DMS153 (cell line): ENCODE data around the gene CNMD.
"Not testable (repeated sequence)": the region's sequence is repeated elsewhere in the genome, so short reads cannot be mapped to it uniquely, and the experiment has no call there.

Experiments
- DNase-seq: peaks from one replicate; lab custom pipeline; 2025; lab: John Stamatoyannopoulos, UW

Gene CNMD

DNA sequence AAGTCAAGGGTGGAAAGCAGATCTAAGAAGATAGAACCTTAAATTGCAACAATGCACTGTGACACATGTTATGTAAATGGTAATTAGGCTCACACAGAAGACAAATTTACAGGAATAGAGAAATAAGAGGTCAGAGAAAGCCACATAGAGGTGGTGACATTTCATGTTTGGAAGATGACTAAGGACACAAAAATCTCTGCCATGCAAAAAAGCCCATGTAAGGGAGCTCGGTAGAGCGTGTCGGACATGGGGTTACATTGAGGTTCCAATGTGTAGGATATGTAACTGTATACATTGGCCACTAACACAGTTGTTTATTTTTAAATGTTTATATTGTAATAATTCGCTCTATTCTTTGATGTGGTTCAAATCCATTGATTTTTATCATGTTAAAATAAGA, 53.2 kb downstream of the CNMD start:
- no peak for DNase-seq

DNA sequence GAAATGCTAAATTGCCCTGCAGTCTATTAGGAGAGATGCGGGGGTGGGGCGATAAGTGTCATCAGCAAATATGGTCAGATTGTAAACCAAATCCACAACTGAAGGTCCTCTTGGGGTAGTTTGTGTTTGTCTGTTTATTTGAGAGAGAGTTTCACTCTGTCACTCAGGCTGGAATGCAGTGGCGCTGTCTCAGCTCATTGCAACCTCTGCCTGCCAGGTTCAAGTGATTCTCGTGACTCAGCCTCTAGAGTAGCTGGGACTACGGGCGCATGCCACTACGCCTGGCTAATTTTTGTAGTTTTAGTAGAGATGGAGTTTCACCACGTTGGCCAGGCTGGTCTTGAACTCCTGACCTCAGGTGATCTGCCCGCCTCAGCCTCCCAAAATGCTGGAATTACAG, 53.8 kb downstream of the CNMD start:
- DNase-seq = not testable (repeated sequence)

DNA sequence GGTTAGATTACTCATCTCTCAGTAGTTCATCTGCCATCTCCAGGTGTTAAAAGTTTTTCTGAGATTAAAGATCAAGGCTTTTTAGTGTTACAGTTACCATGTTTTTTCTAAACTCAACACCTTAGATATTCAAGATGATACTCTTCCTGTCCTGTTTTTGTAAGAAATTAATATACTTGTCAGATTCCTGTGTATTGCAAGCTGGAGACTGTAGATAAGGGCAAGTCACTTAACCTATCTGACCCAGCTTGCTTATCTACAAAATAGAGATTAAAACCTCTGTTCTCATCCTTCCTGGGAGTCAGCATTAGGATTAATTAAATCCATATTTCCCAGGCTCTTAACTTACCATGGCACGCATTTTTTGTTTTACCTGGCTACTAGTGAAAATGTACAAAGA, 61.8 kb downstream of the CNMD start:
- DNase-seq = no peak

DNA sequence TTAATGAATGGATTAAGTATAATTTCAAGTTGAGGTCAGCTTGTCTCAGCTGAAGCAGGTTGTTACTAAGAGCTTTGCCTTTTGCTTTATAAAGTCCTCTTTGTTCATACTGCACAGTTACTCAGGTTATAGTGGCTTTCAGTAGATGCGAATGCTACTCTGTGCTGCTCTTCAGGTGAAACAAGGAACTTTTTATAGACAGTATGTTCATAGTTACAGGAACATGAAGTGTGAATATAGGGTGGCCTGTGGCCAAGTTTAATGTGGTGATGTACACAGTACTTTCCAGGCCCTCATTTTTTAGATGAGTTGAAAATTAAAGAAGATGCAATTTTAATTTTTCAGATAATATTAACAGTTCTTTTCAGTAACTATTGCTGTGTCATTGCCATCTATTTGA, 66.2 kb downstream of the CNMD start:
- no peak for DNase-seq

DNA sequence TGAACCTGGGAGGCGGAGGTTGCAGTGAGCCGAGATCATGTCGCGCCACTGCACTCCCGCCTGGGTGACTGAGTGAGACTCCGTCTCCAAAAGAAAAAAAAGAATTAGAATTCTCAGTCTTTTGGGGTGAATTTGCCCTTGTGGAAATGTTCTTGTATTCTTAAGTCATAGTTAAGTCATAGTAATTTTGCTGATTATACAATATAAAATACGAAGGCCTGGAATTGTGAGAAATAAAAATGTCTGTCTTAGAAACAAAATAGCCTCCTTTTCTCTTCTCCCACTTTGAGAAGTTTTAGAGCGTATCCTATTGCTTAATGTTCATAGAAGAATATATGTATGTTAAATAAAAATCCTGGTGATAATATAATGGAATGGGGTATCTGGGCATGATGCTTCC, 68.9 kb downstream of the CNMD start:
- DNase-seq = no peak

DNA sequence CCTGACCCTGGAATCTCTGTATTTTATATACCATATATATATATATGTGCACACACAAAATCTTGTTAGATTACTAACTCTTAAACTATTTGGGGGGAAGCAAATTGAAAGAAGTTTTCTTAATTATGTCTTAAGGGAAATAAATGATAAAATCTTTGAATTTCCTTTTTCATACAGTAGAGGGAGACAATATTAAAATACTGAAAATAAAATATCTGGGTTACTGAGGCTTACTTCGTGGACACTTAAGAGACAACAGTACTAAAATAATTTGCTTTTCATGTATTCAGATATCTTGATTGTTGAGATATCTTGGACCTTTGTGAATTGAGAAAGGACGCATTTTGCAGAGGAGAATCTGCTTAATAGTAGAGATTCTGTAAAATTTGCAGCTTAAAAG, 69.9 kb downstream of the CNMD start:
- DNase-seq = no peak

DNA sequence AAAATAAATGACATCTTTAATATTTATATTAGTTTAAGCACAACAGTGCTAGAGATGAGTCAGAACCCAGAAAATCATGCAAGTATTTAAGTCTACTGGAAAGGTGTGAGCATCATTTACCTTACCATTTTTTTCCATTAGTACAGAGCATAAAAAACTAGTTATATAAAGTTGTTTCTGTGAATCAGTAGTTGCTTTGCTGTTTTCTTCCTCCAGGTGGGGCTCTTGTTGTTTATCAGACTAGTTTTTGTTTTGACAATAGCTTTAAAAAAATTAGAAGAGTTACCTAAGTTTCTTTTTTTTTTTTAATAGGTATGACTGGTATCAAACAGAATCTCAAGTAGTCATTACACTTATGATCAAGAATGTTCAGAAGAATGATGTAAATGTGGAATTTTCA, 74.3 kb downstream of the CNMD start:
- peak; percentile 4 for DNase-seq

DNA sequence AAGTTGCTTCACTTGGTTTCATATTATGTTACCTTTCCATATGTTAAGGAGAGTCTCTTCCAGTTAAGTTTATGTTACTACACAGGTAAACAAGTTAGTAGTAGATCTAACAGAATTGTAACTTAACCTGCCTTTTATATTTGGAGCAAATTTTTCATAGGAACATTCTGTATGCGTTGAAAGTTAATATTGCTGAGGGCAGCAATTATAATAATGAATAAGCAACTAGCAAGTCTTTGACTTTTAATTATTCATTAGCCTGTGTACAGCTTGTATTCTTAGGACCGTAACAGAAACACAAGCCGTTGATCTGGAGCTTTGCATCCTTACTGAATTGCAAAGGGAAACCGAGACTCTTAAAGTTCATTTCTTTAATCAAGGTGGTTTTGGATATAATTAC, 75.3 kb downstream of the CNMD start:
- DNase-seq = no peak

DNA sequence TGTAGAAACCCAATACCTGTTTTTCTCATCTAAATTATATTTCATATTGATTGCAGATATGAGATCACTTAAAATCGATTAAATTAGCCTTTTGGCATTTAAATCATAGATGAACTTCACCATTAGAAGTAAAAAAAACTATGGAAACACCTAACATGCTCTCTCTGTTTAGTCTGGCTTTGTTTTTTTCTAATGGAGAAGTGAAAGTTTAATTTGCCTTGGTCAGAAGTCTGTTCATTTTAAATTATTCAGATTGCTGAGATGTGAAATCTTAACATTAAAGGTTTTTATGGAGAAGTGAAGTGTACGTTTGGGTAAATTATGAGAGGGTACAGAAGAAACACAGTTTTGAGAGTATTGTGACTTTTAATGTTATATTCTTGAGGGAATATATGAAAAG, 80.3 kb downstream of the CNMD start:
- no peak for DNase-seq
